ENCODE measurements around the gene CRTAC1.

CRTAC1 gene

GRCh38 chr10:98030093-98030821 is at the start of gene CRTAC1:
CRTAC1 (minus strand) TSS chr10:98030621; CDS start chr10:98030472, 149 bp downstream.
- no peak for DNase-seq

DNA sequence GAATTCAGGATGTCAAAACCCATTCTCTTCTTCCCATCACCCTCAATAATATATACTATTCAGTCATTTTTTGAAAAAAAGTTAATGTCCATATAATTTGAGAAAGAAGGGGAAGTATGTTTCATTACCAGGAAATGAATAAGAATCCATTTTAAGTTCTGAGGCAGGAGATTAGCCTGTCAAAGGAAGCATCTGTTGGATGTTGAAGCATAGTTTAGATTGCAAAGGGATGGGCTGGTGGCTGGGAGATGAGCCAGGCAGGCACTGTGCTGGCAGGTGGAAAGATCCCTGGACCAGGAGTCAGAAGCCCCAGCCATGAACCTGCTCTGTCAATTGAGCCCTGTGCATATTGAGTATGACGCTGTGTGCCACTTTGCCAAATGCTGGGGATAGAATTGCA is 48.4 kb upstream of the CRTAC1 start:
- DNase-seq, result no peak

DNA sequence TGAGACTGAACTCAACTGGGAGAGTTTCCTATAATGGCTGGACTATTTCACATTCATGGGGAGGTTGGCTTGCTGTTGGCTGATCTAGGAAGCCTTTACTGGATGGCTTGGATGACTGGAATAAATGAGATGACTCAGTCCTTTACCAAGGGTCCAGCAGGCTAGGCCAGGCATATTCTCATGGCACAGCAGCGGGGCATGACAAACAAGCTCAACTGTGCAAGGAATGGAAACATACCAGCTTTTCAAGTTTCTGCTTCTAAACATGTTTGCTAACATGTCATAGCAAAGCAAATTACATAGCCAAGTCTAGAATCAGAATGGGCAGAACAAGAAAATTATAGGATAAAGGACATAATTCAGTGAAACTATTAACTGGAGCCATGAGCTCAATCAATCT is 46.8 kb upstream of the CRTAC1 start:
- DNase-seq, result no peak

- DNase-seq, result no peak
Measured at GRCh38 chr10:98076086-98076485, 45.7 kb upstream of the CRTAC1 start.

- DNase-seq, result no peak
Measured at GRCh38 chr10:98074315-98074911, 44.0 kb upstream of the CRTAC1 start.

DNA sequence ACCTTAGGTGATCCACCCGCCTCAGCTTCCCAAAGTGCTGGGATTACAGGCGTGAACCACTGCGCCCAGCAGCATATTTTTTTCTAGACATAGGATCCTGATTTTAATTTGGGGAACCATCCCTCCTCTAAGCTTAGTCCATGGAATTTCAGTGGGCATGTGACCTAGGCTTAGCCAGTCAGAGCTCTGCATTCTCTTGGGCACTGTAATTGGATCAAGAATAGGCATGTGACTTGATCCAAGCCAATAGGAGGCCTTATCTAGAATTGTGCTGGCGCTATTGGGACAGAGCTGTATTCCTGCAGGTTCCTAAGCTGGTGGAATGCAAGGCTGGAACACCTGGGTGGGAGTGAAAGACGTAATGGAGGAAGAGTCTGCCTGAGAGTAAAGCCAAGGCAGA is 36.7 kb upstream of the CRTAC1 start:
- no peak for DNase-seq

GRCh38 chr10:98063740-98064027 is 33.3 kb upstream of the CRTAC1 start:
- DNase-seq, result no peak

GRCh38 chr10:98062424-98062823 is 32.0 kb upstream of the CRTAC1 start:
- no peak for DNase-seq

DNA sequence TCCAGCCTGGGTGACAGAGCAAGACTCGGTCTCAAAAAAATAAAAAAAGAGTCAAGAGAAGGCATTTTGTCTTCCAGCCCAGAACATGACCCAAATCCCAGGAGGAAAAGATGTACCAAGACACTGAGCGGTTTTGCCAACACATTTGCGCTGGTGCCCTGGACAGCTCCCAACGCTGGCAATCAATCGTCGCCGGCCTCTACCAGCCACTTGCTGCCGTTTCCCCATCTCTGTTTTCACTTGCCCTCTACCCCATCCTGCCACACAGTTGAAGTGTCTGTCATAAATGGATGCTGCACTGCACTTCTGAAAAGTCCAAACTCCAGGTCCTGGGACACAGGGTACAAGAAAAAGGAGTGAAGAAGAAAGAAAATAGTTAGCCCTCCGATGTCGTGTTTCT is 29.7 kb upstream of the CRTAC1 start:
- no peak for DNase-seq

DNA sequence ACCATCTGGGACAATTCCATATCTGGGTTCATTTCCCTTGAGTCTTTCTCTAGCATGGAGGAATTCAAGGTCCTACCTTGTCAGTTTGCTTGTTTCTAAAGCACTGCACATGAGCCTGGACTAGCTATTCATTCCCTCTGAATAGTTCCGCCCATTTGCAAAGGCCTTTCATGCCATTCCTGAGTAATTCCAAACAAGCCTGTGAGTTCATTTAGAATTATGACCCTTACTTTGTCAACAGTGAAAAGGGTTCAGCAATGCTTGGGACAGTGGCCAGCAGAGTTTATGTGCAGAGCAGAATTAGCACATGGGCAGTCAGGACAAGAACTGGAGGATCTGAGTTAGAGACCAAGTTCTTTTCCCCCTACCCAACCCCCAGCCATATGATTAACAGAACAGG is 27.9 kb upstream of the CRTAC1 start:
- DNase-seq, result no peak

- DNase-seq, result peak in 1 of 4 experiments; percentile 6
Measured at GRCh38 chr10:98055841-98056516, 25.6 kb upstream of the CRTAC1 start.

DNA sequence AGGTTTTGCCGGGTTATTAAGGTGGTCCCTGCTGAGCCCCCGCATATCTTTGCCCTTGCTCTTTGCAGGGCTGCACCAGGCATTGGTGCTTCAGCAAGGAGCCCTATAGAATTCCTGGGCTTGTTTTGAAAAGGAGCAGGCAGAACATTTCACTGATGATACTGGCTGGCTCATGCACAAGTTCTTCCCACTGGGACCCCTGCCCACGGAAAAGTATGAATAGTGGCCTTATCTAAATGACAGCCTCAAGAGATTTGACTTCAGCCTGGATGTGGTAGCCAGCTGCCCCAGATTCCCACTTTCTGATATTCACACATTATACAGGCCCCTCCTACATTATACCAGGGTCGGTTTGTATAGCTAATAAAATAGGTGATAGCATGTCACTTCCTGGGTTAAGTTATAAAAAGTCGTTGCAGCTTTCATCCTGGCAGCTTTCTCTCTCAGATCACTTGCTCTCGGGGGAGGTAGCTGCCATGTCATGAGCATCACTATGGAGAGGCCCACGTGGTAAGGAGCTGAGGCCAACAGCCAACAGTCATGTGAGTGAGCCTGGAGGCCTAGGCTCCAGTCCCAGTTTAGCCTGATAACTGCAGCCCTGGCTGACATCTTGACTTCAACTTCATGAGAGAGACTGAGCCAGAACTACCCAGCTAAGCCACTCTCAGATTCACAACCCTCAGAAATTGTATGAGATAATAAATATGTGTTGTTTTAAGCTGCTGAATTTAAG is 16.8 kb upstream of the CRTAC1 start:
- no peak for DNase-seq

DNA sequence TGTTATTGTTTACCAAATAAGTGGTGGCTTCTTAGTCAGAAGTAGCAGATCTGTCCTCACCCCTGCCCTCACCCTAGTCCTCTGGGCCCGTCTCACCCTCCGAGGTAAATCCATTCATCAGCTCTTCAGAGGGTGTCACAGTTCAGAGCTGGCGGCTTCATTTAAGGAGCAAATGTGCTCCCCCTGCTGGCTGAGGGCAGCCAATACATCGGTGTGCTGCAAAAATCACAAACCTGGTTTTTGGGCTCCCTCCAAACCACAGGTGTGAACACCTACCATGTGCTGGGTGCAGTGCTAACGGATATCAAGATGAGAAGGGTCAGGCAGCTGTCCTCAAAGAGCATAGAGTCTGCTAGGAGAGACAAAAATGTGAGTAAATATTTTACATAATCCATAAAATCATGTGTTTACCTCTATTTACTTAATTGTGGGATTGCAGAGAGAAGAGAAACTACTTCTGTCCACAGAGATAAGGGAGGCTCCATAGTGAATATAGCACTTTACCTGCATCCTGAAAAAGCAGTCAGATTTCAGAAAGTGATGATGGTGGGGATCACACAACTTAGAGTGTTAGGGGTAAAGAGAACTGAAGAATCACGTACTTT is 15.5 kb upstream of the CRTAC1 start:
- peak; percentile 13 to 33 (median 26) for DNase-seq

DNA sequence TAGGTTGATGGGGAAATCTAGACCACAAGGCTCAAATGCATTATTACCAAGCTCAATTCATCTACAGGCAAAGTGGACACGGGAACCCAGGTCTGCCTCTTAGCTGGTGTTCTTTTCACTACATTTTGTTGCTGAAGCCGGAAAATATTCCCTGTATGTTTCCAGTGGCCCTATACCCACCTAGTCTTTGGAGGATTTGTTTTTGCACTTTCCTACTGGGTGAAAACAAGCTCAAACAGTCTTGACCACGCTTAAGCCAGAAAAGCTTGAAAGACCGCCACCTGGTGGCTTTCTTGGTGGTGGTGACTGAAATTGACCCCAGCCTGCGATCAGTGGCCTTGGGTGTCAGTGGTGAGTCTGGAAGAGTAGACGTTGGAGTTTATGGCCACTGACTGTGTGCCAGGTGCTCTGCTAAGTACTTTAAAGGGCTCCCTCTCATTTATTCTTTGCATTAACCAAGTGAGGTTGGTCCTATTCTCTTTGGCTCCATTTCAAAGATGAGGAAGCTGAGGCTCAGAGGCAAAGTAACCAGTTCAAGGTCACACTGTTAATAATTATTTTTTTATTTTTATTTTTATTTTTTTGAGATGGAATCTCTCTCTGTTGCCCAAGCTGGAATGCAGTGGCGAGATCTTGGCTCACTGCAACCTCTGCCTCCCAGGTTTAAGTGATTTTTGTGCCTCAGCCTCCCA is 11.1 kb upstream of the CRTAC1 start:
- DNase-seq, result peak in 1 of 4 experiments; percentile 8

- DNase-seq, result no peak
Measured at GRCh38 chr10:98039690-98040381, 9.4 kb upstream of the CRTAC1 start.

GRCh38 chr10:98038288-98038687 is 7.9 kb upstream of the CRTAC1 start:
- DNase-seq, result no peak

- no peak for DNase-seq
Measured at GRCh38 chr10:98035599-98035998, 5.2 kb upstream of the CRTAC1 start.

DNA sequence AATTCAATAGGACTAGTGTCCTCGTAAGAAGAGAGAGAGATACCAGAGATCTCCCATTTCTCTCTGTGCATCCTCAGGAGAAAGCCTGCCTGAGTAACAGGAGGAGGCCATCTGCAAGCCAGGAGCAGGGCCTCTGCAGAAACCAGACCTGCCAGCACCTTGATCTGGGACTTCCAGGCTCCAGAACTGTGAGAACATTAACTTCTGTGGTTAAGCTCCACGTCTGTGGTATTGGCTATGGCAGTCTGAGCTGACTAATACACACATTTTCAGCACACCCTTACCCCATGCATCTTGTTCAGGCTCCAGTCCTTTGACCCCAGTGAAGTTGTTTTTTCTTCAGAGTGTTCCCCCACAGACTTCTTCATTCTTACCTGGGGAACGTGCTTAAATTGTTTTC is 3.1 kb upstream of the CRTAC1 start:
- DNase-seq, result no peak

- DNase-seq, result no peak
Measured at GRCh38 chr10:98031440-98031839, 1.0 kb upstream of the CRTAC1 start.

DNA sequence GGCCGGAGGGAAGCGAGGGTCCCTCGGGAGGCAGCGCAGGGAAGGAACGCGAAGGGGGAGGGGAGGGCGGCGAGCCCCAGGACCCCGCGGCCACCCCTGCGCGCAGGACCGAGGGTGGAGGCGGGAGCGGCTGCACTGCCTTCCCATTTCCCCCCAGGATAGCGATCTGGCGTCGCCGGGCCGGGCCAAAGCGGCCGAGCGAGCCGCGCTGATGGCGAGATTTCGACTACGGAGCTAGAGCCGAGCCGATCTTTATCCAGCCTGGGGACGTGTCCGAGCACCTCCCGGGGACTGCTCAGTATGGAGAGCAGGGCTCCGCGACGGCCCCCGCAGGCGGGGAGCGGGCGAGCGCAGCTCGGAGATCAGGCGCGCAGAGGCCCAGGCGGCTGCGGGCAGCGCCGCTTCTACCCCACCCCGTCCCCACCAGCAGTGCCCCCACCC is 590 bp upstream of the CRTAC1 start:
- DNase-seq, result no peak

DNA sequence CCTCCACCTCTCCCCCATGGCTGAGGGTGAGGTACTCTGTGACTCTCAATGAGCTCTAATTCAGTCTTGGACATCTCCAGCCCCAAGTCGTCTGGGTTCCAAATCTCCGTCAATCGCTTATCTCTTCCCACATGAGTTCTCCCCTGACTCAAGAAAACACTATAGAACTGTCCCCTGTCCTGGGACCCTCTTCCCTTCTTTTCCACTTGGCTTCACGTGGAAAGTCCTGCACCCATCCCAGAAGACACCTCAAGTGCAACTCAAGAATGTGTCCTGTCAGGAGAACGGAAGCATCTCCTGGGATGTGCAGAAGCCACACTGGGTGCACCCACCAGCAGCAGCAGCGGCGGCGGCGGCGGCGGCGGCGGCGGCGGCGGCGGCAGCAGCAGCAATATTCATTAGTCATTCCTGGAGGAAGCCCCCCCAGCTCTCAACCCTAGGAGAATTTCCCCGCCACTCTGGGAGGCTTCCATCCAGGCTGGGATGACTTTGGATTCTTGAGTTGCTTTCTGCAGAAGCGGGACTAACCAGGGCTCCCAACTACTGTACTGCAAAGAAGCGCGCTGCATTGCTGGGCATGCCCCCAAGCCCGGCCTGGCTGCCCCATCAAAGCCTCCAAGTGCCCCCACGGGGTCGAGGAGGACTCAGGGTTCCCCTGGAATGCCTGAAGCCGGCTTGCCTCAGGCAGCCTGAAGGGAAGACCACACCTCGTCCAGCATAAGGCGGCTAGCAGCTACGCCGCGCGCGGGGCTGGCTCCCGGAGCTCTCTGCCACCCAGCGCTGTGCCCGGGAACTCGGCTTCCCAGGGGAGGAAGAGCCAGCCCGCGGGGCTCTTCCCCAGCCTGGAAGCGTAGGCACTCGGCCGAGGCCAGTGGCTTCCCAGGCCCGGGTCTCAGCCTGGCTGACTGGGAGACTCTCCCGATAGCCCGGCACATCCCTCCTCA is 1.0 kb downstream of the CRTAC1 start:
- DNase-seq, result no peak

All from activated CD4-positive, CD25-positive, alpha-beta regulatory T cell (primary cell).